OCI-LY1 (cell line): Measurements from ENCODE around the gene HDAC8.

ENCODE experiments used
- CTCF ChIP-seq: fragments of 200-600 bp; sonication (generic), shearing (Covaris generic); IDR thresholded peaks from 2 replicates; pipeline ENCODE4 v1.5.1; 2017; ENCODE audit warnings: mild to moderate bottlenecking, antibody characterized with exemption, low read length, moderate library complexity, mixed read lengths
- EZH2 ChIP-seq: fragments of 200-600 bp; sonication (generic), shearing (Covaris generic); IDR thresholded peaks from 2 replicates; pipeline ENCODE4 v1.8.0; 2017; ENCODE audit warnings: borderline replicate concordance, mixed run types, mild to moderate bottlenecking, antibody characterized with exemption, low read length, moderate library complexity, mixed read lengths

GRCh38 chrX:72609313-72609712, 36.7 kb upstream of the HDAC8 start:
- peak; percentile 15; the same call in 1 of the 2 replicates for TF ChIP-seq CTCF
- no peak for TF ChIP-seq EZH2
